ENCODE results near the gene ZNF652. TPM values are rescaled to one million over a fixed set of nuclear protein-coding genes. Genes with fewer than 3 reads are reported as not detected.
"Not testable (repeated sequence)": the region's sequence is repeated elsewhere in the genome, so short reads cannot be mapped to it uniquely, and the experiment has no call there.

The ZNF652 gene
- total and polyA plus RNA-seq, 4 donors: 6.8 to 48.9 (median 37.8) TPM

DNA sequence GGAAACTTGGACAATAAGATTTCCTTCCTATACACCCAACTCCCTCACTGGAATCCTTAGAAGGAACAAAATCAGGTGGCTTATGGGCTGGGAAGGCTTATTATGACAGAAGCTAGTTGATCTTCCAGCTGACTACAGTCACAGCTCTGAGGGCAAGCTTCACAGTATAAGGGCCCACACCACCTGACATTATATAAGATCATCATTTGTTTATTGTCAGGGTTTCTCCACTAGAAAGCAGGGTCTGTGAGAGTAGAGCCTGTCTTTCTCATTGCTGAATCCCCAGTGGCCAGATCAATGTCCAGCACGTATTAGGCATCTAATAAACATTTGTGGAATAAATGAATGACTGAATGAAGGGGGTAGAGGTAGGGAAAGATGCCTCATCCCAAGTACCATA is 73.7 kb downstream of the ZNF652 start:
- H3K4me1 ChIP-seq (ENCODE audit: control insufficient read depth in 5 of 5, insufficient read depth in 5 of 5, low read length in 5 of 5): peaks cover 0 to 2% (median 0%) of the 10 kb centered on the region in 5 donors
- TF ChIP-seq, protein P1, sequence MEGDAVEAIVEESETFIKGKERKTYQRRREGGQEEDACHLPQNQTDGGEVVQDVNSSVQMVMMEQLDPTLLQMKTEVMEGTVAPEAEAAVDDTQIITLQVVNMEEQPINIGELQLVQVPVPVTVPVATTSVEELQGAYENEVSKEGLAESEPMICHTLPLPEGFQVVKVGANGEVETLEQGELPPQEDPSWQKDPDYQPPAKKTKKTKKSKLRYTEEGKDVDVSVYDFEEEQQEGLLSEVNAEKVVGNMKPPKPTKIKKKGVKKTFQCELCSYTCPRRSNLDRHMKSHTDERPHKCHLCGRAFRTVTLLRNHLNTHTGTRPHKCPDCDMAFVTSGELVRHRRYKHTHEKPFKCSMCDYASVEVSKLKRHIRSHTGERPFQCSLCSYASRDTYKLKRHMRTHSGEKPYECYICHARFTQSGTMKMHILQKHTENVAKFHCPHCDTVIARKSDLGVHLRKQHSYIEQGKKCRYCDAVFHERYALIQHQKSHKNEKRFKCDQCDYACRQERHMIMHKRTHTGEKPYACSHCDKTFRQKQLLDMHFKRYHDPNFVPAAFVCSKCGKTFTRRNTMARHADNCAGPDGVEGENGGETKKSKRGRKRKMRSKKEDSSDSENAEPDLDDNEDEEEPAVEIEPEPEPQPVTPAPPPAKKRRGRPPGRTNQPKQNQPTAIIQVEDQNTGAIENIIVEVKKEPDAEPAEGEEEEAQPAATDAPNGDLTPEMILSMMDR (IDR thresholded peaks at IDR 0.05; ENCODE audit: control extremely low read depth, extremely low read depth): no peak
- no peak overlapping the region for H3K4me3 ChIP-seq
- no peaks in the 10 kb centered on the region for H3K27me3 ChIP-seq (ENCODE audit: control insufficient read depth in 3 of 3, insufficient read depth in 3 of 3, low read length in 2 of 3)
- H3K27ac ChIP-seq (ENCODE audit: low read depth in 1 of 2, low read length in 1 of 2): no peak overlapping the region
- no peak overlapping the region for H3K9ac ChIP-seq (ENCODE audit: insufficient read depth in 1 of 2, low read length in 2 of 2)
- 86 to 91% methylated on average over 1 of the region's 1 CpG for WGBS, 2 donors
- H3K9me3 ChIP-seq (ENCODE audit: control insufficient read depth in 4 of 4, insufficient read depth in 3 of 4, low read length in 3 of 4): no peaks in the 10 kb centered on the region
- DNase-seq (no peak), ATAC-seq (ENCODE audit: insufficient read depth, low FRiP score) (no peak)
- H3K36me3 ChIP-seq (ENCODE audit: control insufficient read depth in 4 of 4, insufficient read depth in 4 of 4, low read length in 4 of 4): peaks cover 0 to 8% (median 3%) of the 10 kb centered on the region in 4 donors

DNA sequence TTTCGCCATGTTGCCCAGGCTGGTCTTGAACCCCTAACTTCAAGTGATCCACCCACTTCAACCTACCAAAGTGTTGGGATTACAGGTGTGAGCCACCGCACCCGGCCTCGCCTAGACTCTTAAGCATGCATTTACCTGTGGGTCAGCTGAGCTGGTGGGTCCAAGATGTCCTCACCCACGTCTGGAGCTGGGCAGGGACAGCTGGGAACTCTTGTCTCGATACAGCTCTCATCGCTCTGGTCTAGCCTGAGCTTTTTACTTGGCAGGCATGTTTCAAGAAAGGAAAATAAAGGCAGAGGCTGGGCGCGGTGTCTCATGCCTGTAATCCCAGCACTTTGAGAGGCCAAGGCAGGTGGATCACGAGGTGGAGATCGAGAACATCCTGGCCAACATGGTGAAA is 74.6 kb downstream of the ZNF652 start:
- Histone ChIP-seq H3K4me1 (ENCODE audit: control insufficient read depth in 5 of 5, insufficient read depth in 5 of 5, low read length in 5 of 5) (peaks cover 0 to 2% (median 0%) of the 10 kb centered on the region in 5 donors), H3K4me3 (no peak overlapping the region), H3K27ac (ENCODE audit: low read depth in 1 of 2, low read length in 1 of 2) (no peak overlapping the region), H3K9me3 (ENCODE audit: control insufficient read depth in 4 of 4, insufficient read depth in 3 of 4, low read length in 3 of 4) (no peaks in the 10 kb centered on the region), H3K9ac (ENCODE audit: insufficient read depth in 1 of 2, low read length in 2 of 2) (no peak overlapping the region), H3K36me3 (ENCODE audit: control insufficient read depth in 4 of 4, insufficient read depth in 4 of 4, low read length in 4 of 4) (peaks cover 0 to 8% (median 3%) of the 10 kb centered on the region in 4 donors), H3K27me3 (ENCODE audit: control insufficient read depth in 3 of 3, insufficient read depth in 3 of 3, low read length in 2 of 3) (no peaks in the 10 kb centered on the region)
- no peak for ATAC-seq (ENCODE audit: insufficient read depth, low FRiP score)
- no peak for DNase-seq
- TF ChIP-seq, protein P1 (IDR thresholded peaks at IDR 0.05; ENCODE audit: control extremely low read depth, extremely low read depth): no peak
- WGBS, 2 donors: 96 to 97% methylated on average over 11 of the region's 11 CpGs

DNA sequence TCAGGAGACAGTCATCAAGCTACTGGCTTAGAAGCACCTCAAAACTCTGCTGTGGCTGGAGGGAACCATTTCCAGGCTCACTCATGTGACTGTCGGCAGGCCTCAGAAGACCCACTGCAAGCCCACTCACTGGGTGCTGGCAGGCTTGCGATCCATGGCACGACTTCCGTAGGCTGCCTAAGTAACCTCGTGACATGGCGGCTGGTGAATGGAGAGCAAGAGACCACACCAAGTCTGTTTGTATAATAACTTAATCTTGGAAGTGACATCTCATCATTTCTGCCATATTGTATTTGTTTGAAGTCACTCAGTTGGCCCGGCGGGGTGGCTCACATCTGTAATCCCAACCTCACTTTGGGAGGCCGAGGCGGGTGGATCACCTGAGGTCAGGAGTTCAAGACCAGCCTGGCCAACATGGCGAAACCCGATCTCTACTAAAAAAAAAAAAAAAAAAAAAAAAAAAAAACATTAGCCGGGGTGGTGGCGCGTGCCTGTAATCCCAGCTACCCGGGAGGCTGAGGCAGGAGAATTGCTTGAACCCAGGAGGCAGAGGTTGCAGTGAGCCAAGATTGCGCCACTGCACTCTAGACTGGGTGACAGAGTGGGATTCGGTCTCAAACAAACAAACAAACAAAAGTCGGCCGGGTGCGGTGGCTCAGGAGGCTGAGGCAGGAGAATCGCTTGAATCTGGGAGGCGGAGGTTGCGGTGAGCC is 75.6 kb downstream of the ZNF652 start:
- not testable (repeated sequence) for H3K9me3 ChIP-seq (ENCODE audit: control insufficient read depth in 4 of 4, insufficient read depth in 3 of 4, low read length in 3 of 4); H3K4me3 ChIP-seq; DNase-seq; H3K27ac ChIP-seq (ENCODE audit: low read depth in 1 of 2, low read length in 1 of 2); H3K4me1 ChIP-seq (ENCODE audit: control insufficient read depth in 5 of 5, insufficient read depth in 5 of 5, low read length in 5 of 5); H3K27me3 ChIP-seq (ENCODE audit: control insufficient read depth in 3 of 3, insufficient read depth in 3 of 3, low read length in 2 of 3); ATAC-seq (ENCODE audit: insufficient read depth, low FRiP score); H3K9ac ChIP-seq (ENCODE audit: insufficient read depth in 1 of 2, low read length in 2 of 2); H3K36me3 ChIP-seq (ENCODE audit: control insufficient read depth in 4 of 4, insufficient read depth in 4 of 4, low read length in 4 of 4)
- WGBS, 2 donors: 91 to 94% methylated on average over 23 to 24 of the region's 24 CpGs

DNA sequence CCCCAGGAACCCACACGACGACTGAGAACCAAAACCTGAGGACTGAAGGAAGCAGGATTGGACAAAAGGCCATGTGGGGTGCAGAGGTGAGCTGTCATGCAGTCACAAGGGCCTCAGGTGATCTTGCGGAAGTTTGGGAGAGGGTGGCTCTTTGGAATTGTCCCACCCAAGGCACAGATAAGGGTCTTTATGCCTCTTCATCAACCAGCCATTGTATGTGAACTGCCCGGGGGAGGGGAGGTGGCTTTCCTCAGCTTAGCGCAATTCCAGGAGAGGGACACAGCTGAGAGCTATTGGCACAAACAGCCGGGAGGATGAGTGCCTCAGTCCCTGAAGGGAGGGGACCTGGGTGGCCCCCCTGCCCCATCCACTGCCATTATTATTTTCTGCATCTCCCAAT is 76.3 kb downstream of the ZNF652 start:
- H3K4me3 ChIP-seq: no peak overlapping the region
- TF ChIP-seq, protein P1 (IDR thresholded peaks at IDR 0.05; ENCODE audit: control extremely low read depth, extremely low read depth): no peak
- no peaks in the 10 kb centered on the region for H3K27me3 ChIP-seq (ENCODE audit: control insufficient read depth in 3 of 3, insufficient read depth in 3 of 3, low read length in 2 of 3)
- no peak overlapping the region for H3K9ac ChIP-seq (ENCODE audit: insufficient read depth in 1 of 2, low read length in 2 of 2)
- peaks cover 0 to 7% (median 0%) of the 10 kb centered on the region in 4 donors for H3K36me3 ChIP-seq (ENCODE audit: control insufficient read depth in 4 of 4, insufficient read depth in 4 of 4, low read length in 4 of 4)
- no peak overlapping the region for H3K27ac ChIP-seq (ENCODE audit: low read depth in 1 of 2, low read length in 1 of 2)
- ATAC-seq (ENCODE audit: insufficient read depth, low FRiP score) (no peak), DNase-seq (no peak)
- H3K4me1 ChIP-seq (ENCODE audit: control insufficient read depth in 5 of 5, insufficient read depth in 5 of 5, low read length in 5 of 5): peaks cover 0 to 2% (median 0%) of the 10 kb centered on the region in 5 donors
- 78 to 91% methylated on average over 6 of the region's 6 CpGs for WGBS, 2 donors
- peaks cover 0 to 3% (median 0%) of the 10 kb centered on the region in 4 donors for H3K9me3 ChIP-seq (ENCODE audit: control insufficient read depth in 4 of 4, insufficient read depth in 3 of 4, low read length in 3 of 4)
